ENCODE results near the gene CMAS. TPM values are rescaled to one million over a fixed set of nuclear protein-coding genes. Genes with fewer than 3 reads are reported as not detected.
"Not testable (repeated sequence)": the region's sequence is repeated elsewhere in the genome, so short reads cannot be mapped to it uniquely, and the experiment has no call there.

Gene CMAS
- total RNA-seq (10 to 100 TPM; 28.0 to 39.6 (median 35.1) TPM), polyA plus RNA-seq (10 to 100 TPM; 18.1 to 41.2 TPM)
- long read RNA-seq, donor 1, transcript CMAS-201 (8 exons, 1,787 nt) = major isoform, 66 of 72 reads
- long read RNA-seq, donor 1, partial matches to known transcripts = 3 of 72 reads
- long read RNA-seq, donor 1, other reads (novel, unspliced or antisense) = 1 of 72 reads
- long read RNA-seq, donor 2, transcript CMAS-201 (8 exons, 1,787 nt) = major isoform, 68 of 73 reads
- long read RNA-seq, donor 2, partial matches to known transcripts = 1 of 73 reads
- long read RNA-seq, donor 2, other reads (novel, unspliced or antisense) = 4 of 73 reads
- long read RNA-seq, donor 3, transcript CMAS-201 (8 exons, 1,787 nt) = major isoform, 141 of 152 reads
- long read RNA-seq, donor 3, partial matches to known transcripts = 6 of 152 reads
- long read RNA-seq, donor 3, other reads (novel, unspliced or antisense) = 5 of 152 reads

DNA sequence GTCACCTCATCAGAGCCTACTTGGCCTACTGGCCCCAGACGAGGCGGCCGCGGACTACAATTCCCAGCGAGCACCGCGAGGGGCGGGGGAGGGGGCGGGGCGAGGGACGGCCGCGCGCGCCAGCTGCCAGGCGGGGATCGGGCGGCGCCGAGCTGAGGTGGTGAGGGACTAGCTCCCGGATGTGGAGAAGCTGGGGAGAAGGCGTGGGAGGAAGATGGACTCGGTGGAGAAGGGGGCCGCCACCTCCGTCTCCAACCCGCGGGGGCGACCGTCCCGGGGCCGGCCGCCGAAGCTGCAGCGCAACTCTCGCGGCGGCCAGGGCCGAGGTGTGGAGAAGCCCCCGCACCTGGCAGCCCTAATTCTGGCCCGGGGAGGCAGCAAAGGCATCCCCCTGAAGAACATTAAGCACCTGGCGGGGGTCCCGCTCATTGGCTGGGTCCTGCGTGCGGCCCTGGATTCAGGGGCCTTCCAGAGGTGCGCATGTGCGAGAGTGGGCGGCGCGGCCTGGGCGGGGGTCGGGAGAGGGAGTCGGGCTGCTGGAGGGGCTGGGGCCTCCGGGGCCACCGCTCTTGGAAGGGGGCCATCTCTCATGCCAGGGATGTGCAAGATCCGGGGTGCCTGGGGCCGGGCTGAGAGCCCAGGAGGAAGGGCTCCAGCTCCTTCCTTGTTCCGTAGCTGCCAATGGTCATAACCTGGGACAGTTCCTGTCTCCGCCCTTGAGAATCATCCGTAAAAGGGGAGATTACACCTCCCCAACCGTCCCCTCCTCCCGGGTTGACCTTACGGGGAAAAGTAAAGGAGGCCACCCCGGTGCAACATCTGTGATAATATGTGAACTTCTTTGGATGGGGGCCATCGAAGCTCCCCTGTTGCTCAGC, at the start of gene CMAS:
CMAS (plus strand) TSS at position 129 of the 878 bp plus-strand sequence; CDS start at position 215, 86 bp downstream.
- WGBS, 2 donors = 0 to 1% methylated on average over 62 to 64 of the region's 64 CpGs
- TF ChIP-seq, protein P1, sequence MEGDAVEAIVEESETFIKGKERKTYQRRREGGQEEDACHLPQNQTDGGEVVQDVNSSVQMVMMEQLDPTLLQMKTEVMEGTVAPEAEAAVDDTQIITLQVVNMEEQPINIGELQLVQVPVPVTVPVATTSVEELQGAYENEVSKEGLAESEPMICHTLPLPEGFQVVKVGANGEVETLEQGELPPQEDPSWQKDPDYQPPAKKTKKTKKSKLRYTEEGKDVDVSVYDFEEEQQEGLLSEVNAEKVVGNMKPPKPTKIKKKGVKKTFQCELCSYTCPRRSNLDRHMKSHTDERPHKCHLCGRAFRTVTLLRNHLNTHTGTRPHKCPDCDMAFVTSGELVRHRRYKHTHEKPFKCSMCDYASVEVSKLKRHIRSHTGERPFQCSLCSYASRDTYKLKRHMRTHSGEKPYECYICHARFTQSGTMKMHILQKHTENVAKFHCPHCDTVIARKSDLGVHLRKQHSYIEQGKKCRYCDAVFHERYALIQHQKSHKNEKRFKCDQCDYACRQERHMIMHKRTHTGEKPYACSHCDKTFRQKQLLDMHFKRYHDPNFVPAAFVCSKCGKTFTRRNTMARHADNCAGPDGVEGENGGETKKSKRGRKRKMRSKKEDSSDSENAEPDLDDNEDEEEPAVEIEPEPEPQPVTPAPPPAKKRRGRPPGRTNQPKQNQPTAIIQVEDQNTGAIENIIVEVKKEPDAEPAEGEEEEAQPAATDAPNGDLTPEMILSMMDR (IDR thresholded peaks at IDR 0.05) = no peak
- DNase-seq = peak; percentile 79 to 84
- H3K4me1 ChIP-seq = peaks cover 0 to 27% (median 13%) of the 10 kb centered on the region in 9 donors
- peak within 1 kb of the TSS; percentile 85 to 100 (median 98) for H3K4me3 ChIP-seq
- intact Hi-C loops (cut with DNase I) = no loop called here
- ATAC-seq = peak; percentile 93 to 96 (median 94)
- no peaks in the 10 kb centered on the region for H3K27me3 ChIP-seq
- H3K27ac ChIP-seq = peak within 1 kb of the TSS; percentile 74 to 97 (median 94)
- H3K36me3 ChIP-seq = peaks cover 0 to 12% (median 0%) of the 10 kb centered on the region in 9 donors
- no peaks in the 10 kb centered on the region for H3K9me3 ChIP-seq

DNA sequence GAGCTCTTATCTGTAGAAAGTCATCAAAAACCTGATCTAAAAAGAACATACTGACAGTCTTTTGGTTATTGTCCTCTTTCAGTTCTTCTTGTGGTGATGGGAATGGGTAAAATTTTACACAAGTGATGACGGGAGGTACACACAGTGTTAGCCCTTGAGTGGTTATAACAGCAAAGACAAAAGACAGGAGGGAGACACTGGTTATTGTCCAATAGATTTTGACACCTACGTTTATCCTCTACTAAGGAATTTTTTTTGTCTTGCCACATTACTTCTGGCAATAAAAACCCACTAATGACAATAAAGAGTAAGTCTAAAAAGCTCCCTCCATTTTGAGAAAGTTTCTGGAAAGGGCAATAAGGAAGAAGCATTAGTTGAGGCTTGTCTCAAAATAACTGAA, 47.7 kb upstream of the CMAS start:
- DNase-seq = no peak
- TF ChIP-seq, protein P1 (IDR thresholded peaks at IDR 0.05) = no peak
- intact Hi-C loops (cut with DNase I) = loop anchor here in 2 of 10 donors (10.0 kb wide), 1 partner anchor 233 kb away; no protein-coding TSS in a partner anchor
- peak overlapping the region in 6 of 10 donors; percentile 11 to 67 (median 44) for H3K27ac ChIP-seq
- H3K27me3 ChIP-seq = no peaks in the 10 kb centered on the region
- no peaks in the 10 kb centered on the region for H3K4me1 ChIP-seq
- WGBS, 2 donors = 37 to 46% methylated on average over 2 of the region's 2 CpGs
- no peak for ATAC-seq
- no peak overlapping the region for H3K4me3 ChIP-seq
- H3K9me3 ChIP-seq = no peaks in the 10 kb centered on the region
- H3K36me3 ChIP-seq = no peaks in the 10 kb centered on the region

DNA sequence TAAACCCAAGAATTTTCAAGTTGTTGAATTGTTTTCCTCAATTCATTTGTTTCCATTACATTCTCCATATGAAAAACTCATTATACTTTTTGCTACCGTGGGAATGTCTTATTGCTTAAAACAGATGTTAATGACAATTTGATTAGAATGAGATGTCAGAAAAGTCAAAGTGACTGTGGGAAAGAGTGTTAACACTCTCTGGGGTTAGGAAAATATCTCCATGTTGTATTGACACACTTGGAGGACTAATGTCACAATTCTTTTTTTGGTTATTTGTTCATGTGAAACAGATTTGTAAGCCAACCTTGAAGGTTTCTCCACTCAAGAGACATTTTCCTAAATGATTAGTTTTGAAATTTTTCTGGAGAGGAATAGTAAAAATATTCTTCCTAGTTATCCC, 47.2 kb upstream of the CMAS start:
- peak overlapping the region in 7 of 10 donors; percentile 16 to 77 (median 58) for H3K27ac ChIP-seq
- no peaks in the 10 kb centered on the region for H3K36me3 ChIP-seq
- H3K27me3 ChIP-seq = no peaks in the 10 kb centered on the region
- ATAC-seq (peak in 3 of 8 donors; percentile 23 to 75 (median 24)), DNase-seq (no peak)
- no peaks in the 10 kb centered on the region for H3K4me1 ChIP-seq
- TF ChIP-seq, protein P1 (IDR thresholded peaks at IDR 0.05) = no peak
- no peaks in the 10 kb centered on the region for H3K9me3 ChIP-seq
- H3K4me3 ChIP-seq = no peak overlapping the region
- WGBS, 2 donors = 56 to 57% methylated on average over 1 of the region's 1 CpG
- intact Hi-C loops (cut with DNase I) = loop anchor here in 2 of 10 donors (10.0 kb wide), 1 partner anchor 234 kb away; no protein-coding TSS in a partner anchor

DNA sequence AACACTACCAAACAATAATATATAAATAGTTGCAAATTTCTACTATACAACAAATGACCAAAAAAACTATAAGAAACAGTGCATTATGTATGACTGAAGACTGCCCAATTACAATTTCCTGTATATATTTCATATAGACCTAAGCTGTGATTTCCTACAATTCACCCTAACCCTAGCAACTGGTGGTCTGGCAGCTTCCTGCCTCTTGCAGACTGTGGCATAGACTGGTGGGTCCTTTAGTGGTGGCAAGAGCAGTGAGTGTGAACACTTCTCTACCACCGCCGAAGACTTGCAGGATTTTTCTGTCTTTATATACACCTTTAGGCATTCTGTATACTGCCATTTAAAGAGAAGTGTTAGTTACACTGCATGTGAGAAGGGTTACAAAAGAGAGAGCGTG, 43.6 kb upstream of the CMAS start:
- intact Hi-C loops (cut with DNase I) = no loop called here
- no peaks in the 10 kb centered on the region for H3K27me3 ChIP-seq
- H3K4me3 ChIP-seq = no peak overlapping the region
- ATAC-seq (no peak), DNase-seq (no peak)
- TF ChIP-seq, protein P1 (IDR thresholded peaks at IDR 0.05) = no peak
- H3K9me3 ChIP-seq = no peaks in the 10 kb centered on the region
- WGBS, 2 donors = 94 to 95% methylated on average over 3 of the region's 3 CpGs
- H3K27ac ChIP-seq = no peak overlapping the region
- no peaks in the 10 kb centered on the region for H3K36me3 ChIP-seq
- H3K4me1 ChIP-seq = no peaks in the 10 kb centered on the region

DNA sequence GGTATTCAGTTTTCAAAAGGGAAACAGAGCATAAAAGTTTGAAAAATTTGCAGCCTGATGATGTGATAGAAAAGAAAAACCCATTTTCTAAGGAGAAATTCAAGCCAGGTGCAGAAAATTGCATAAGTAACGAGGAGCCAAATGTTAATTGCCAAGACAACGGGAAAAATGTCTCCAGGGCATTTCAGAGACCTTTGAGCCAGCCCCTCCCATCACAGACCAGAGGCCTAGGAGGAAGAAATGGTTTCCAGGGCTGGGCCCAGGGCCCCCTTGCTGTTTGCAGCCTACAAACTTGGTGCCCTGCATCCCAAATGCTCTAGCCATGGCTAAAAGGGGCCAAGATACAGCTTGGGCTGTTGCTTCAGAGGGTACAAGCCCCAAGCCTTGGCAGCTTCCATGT, 38.2 kb upstream of the CMAS start:
- H3K4me3 ChIP-seq; H3K27ac ChIP-seq; H3K36me3 ChIP-seq; DNase-seq; intact Hi-C loops (cut with DNase I); H3K27me3 ChIP-seq; H3K9me3 ChIP-seq; ATAC-seq; H3K4me1 ChIP-seq: not testable (repeated sequence)
- 70 to 83% methylated on average over 2 of the region's 2 CpGs for WGBS, 2 donors

Data from heart right ventricle (tissue), 16 donors.